Erythroblast (primary cell): ENCODE measurements around the gene GPD1.

ENCODE experiments used
- GATA1 ChIP-seq: IDR thresholded peaks from 2 replicates; pipeline ENCODE4 v1.6.1; 2011; ENCODE audit warnings: low read depth, mild to moderate bottlenecking, control low read depth, low read length, moderate library complexity
- POLR2A ChIP-seq: IDR thresholded peaks from 2 replicates; pipeline ENCODE4 v1.6.1; 2011; ENCODE audit warnings: mild to moderate bottlenecking, low read length

DNA sequence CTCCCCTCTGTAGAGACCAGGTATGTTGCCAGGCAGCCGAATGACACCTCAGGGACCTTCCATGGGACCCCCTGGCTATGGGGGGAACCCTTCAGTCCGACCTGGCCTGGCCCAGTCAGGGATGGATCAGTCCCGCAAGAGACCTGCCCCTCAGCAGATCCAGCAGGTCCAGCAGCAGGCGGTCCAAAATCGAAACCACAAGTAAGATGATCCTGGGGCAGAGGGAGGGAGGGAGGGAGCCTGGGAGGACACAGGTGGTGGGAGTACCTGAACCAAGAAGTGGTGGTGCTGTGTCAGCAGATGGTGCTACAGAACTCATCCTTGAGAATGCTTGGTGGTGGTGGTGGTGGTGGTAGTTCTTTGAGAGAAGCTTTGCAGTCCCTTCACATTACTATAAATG is 17.7 kb upstream of the GPD1 start:
- TF ChIP-seq POLR2A (no peak), GATA1 (no peak)
